ENCODE measurements around the gene CCL20.

- no peak for TF ChIP-seq CTCF (conservative IDR thresholded peaks at IDR 0.05 in 1 of 2, IDR thresholded peaks at IDR 0.05 in 1 of 2; ENCODE audit: extremely low read depth in 1 of 2, insufficient read depth in 1 of 2, low read depth in 1 of 2, low read length in 2 of 2)
- TF ChIP-seq EZH2 (IDR thresholded peaks at IDR 0.05; ENCODE audit: borderline replicate concordance, low read length) = no peak
These were observed 15.7 kb downstream of the CCL20 start for GRCh38 chr2:227829337-227829736.
